ENCODE measurements around the gene SUSD1.

The SUSD1 gene

DNA sequence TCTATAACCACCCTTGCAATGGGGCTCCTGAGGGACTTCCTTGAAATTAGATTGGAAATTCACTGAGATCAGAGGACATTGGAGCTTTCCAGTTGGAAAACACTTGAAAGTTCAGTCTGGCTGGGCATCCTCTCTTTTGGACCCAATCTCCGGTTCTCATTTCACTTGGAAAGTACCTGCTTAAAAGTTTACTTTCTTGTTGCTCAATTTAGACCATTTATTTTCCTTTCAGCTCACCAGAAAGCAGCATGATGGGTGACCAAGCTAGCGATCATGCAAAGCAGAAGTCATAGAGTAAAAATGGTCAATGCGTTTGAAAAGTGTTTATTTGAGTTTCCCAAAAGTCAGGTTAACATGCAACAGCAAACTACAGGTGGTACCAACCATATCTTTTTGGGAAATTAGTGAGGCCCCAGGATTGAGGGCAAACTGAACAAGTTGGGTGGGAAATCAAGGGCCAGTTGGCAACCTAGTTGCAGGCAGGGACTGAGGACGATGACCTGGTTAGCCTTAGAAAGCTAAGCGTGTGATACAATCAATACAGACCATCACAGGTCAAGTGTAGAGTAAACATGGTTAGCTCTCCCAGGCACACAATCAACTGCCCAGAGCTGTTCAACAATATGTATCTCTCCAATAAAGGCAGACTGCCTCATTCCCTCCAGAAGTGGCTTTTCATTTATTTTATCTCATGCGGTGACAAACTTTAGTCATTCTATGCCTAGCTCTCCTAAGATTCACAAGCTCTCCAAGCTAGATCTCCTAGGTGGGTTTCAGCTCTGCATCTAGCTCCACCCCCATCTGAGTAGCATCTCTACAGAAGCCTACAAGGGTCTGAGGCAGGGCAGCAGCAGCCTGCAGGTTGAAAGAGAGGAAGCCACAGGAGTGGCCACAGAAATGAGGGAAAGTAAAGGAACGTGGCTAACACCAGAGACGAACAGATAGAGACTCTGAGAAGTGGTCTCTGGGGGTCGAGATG is 141.6 kb downstream of the SUSD1 start:
- FAIRE-seq (peak; percentile 69), DNase-seq (ENCODE audit: insufficient read length, low spot score) (no peak)
- no peak for TF ChIP-seq PAX5 (IDR thresholded peaks at IDR 0.05; ENCODE audit: insufficient read depth, low read length, severe bottlenecking)
- no peak; the same call in 1 of the 2 replicates for TF ChIP-seq POLR2A (IDR thresholded peaks at IDR 0.05; ENCODE audit: low read depth, low read length)
- TF ChIP-seq SPI1 (IDR thresholded peaks at IDR 0.05; ENCODE audit: low read depth, low read length): peak; percentile 50
- no peak for TF ChIP-seq TAF1 (IDR thresholded peaks at IDR 0.05; ENCODE audit: low read depth, low read length)
- TF ChIP-seq POU2F2 (IDR thresholded peaks at IDR 0.05; ENCODE audit: low read depth, low read length): peak; percentile 37; the same call in 1 of the 2 replicates
- TF ChIP-seq POLR2AphosphoS5 (IDR thresholded peaks at IDR 0.05; ENCODE audit: low read depth, low read length): peak; percentile 75; the same call in 1 of the 2 replicates

DNA sequence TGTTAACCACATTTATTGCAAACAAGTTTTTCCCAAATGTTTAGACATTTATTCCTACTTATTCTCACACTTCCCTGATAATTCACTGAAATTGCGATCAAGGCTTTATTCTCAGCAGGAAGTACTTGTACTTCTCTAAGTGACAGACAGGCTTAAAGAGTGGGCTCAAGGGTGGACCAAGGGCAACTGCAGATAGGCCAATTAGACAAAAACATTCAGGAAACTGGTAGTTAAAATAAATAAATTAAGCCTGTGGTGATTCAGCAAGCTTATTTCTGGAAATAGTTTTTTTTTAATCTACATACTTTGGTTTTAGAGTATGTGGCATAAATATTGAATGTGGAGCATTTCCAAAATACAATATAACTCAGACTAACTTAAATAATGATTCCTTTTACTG is 142.4 kb downstream of the SUSD1 start:
- no peak for DNase-seq (ENCODE audit: insufficient read length, low spot score)
- FAIRE-seq: no peak
- TF ChIP-seq POLR2A (IDR thresholded peaks at IDR 0.05; ENCODE audit: low read depth, low read length) (no peak), POU2F2 (IDR thresholded peaks at IDR 0.05; ENCODE audit: low read depth, low read length) (no peak), SPI1 (IDR thresholded peaks at IDR 0.05; ENCODE audit: low read depth, low read length) (no peak), PAX5 (IDR thresholded peaks at IDR 0.05; ENCODE audit: insufficient read depth, low read length, severe bottlenecking) (no peak)

GRCh38 chr9:112032009-112032408 is 143.1 kb downstream of the SUSD1 start:
- DNase-seq (ENCODE audit: insufficient read length, low spot score) (no peak), FAIRE-seq (peak; percentile 89)
- TF ChIP-seq POLR2AphosphoS5 (IDR thresholded peaks at IDR 0.05; ENCODE audit: low read depth, low read length) (peak; percentile 86), TAF1 (IDR thresholded peaks at IDR 0.05; ENCODE audit: low read depth, low read length) (peak; percentile 56; the same call in 1 of the 2 replicates), POU2F2 (IDR thresholded peaks at IDR 0.05; ENCODE audit: low read depth, low read length) (no peak; the same call in none of the 2 replicates), POLR2A (IDR thresholded peaks at IDR 0.05; ENCODE audit: low read depth, low read length) (peak; percentile 80), SPI1 (IDR thresholded peaks at IDR 0.05; ENCODE audit: low read depth, low read length) (peak; percentile 73), PAX5 (IDR thresholded peaks at IDR 0.05; ENCODE audit: insufficient read depth, low read length, severe bottlenecking) (peak; percentile 16)

DNA sequence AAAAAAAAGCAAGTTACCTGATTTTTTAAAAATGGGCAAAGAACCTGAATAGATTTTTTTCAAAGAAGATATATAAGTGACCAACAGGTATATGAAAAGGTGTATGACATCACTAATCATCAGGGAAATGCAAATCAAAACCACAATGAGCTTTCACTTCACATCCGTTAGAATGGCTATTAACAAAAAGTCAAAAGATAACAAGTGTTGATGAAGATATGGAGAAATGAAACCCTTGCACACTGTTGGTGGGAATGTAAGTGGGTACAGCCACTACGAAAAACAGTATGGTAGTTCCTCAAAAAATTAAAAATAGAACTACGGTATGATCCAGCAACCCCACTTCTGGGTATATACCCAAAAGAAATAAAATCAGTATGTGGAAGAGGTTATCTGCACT is 143.7 kb downstream of the SUSD1 start:
- DNase-seq (ENCODE audit: insufficient read length, low spot score) (no peak), FAIRE-seq (peak; percentile 23)
- TF ChIP-seq POLR2A (IDR thresholded peaks at IDR 0.05; ENCODE audit: low read depth, low read length) (no peak), SPI1 (IDR thresholded peaks at IDR 0.05; ENCODE audit: low read depth, low read length) (peak; percentile 67)

GRCh38 chr9:112029921-112030444 is 145.1 kb downstream of the SUSD1 start:
- DNase-seq (ENCODE audit: insufficient read length, low spot score) (no peak), FAIRE-seq (peak; percentile 62)
- TF ChIP-seq PAX5 (IDR thresholded peaks at IDR 0.05; ENCODE audit: insufficient read depth, low read length, severe bottlenecking) (no peak), TAF1 (IDR thresholded peaks at IDR 0.05; ENCODE audit: low read depth, low read length) (no peak), SPI1 (IDR thresholded peaks at IDR 0.05; ENCODE audit: low read depth, low read length) (peak; percentile 59), POU2F2 (IDR thresholded peaks at IDR 0.05; ENCODE audit: low read depth, low read length) (no peak), POLR2A (IDR thresholded peaks at IDR 0.05; ENCODE audit: low read depth, low read length) (no peak; the same call in 1 of the 2 replicates), POLR2AphosphoS5 (IDR thresholded peaks at IDR 0.05; ENCODE audit: low read depth, low read length) (peak; percentile 17)

- DNase-seq (ENCODE audit: insufficient read length, low spot score): no peak
- TF ChIP-seq TAF1 (IDR thresholded peaks at IDR 0.05; ENCODE audit: low read depth, low read length) (peak; percentile 77), POLR2A (IDR thresholded peaks at IDR 0.05; ENCODE audit: low read depth, low read length) (peak; percentile 93), PAX5 (IDR thresholded peaks at IDR 0.05; ENCODE audit: insufficient read depth, low read length, severe bottlenecking) (peak; percentile 88), POLR2AphosphoS5 (IDR thresholded peaks at IDR 0.05; ENCODE audit: low read depth, low read length) (peak; percentile 97), POU2F2 (IDR thresholded peaks at IDR 0.05; ENCODE audit: low read depth, low read length) (peak; percentile 93), SPI1 (IDR thresholded peaks at IDR 0.05; ENCODE audit: low read depth, low read length) (peak; percentile 95)
- peak; percentile 97 for FAIRE-seq
Measured at GRCh38 chr9:112028242-112029221, 146.6 kb downstream of the SUSD1 start.

- DNase-seq (ENCODE audit: insufficient read length, low spot score): no peak
- no peak for FAIRE-seq
- TF ChIP-seq POLR2A (IDR thresholded peaks at IDR 0.05; ENCODE audit: low read depth, low read length) (no peak), PAX5 (IDR thresholded peaks at IDR 0.05; ENCODE audit: insufficient read depth, low read length, severe bottlenecking) (no peak), TAF1 (IDR thresholded peaks at IDR 0.05; ENCODE audit: low read depth, low read length) (no peak), POU2F2 (IDR thresholded peaks at IDR 0.05; ENCODE audit: low read depth, low read length) (no peak), POLR2AphosphoS5 (IDR thresholded peaks at IDR 0.05; ENCODE audit: low read depth, low read length) (no peak), SPI1 (IDR thresholded peaks at IDR 0.05; ENCODE audit: low read depth, low read length) (no peak)
Measured at GRCh38 chr9:112025850-112026249, 149.2 kb downstream of the SUSD1 start.

DNA sequence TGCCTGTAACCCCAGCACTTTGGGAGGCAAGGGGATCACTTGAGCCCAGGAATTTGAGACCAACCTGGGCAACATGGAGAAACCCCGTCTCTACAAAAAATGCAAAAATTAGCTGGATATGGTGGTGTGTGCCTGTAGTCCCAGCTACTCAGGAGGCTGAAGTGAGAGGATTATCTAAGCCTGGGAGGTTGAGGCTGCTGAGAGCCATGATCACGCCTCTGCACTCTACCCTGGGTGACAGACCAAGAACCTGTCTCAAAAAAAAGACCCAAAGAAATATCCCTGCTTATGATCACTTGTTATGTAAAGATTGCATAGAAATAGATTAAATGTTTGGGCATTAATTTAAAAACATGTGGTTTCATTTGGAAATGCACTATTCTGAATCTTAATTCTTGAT is 153.4 kb downstream of the SUSD1 start:
- FAIRE-seq (no peak), DNase-seq (ENCODE audit: insufficient read length, low spot score) (no peak)
- TF ChIP-seq TAF1 (IDR thresholded peaks at IDR 0.05; ENCODE audit: low read depth, low read length): no peak
